ENCODE data around the gene PFKP.

DNA sequence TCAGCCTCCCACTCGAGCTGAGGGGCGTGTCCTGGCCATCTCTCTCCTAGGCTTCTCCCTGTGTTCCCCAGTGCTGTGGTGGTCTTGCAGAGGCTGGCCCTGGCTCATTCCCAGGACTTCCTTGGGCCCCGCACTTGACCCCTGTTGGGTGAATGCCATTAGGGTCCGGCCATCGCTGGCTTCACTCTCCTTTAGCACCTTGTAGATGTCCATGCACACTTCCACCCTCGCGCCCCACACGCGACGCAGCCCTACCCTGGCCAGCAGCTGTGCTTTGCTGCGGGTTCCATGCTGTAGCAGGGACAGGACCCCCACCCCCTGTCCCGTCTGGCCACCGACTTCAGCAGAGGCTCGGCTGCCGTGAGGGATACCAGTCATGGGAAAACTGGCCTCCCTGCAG is 58.9 kb downstream of the PFKP start:
- TF ChIP-seq CTCF (IDR thresholded peaks at IDR 0.05; ENCODE audit: low read depth, low read length) (no peak), POLR2A (IDR thresholded peaks at IDR 0.05; ENCODE audit: extremely low read depth, insufficient read length) (no peak), MYC (IDR thresholded peaks at IDR 0.05; ENCODE audit: low read depth, low read length) (no peak)

All from NB4 (cell line).